Omental fat pad (tissue), 4 donors: ENCODE results near the gene TANGO2. TPM values are rescaled to one million over a fixed set of nuclear protein-coding genes. Genes with fewer than 3 reads are reported as not detected.

Experiments
- ATAC-seq: fragments of 150-250 bp; one replicate; pipeline ENCODE4 v1.9.1; 2016; ENCODE audit warnings: mild to moderate bottlenecking, moderate library complexity; ENCODE audit not compliant: low FRiP score
- DNase-seq: peaks from one replicate; pipeline ENCODE4 v3.0.0-alpha.2; 2019; ENCODE audit warnings: low spot score
- CTCF ChIP-seq, 3 donors: fragments of 450-650 bp; IDR thresholded peaks; one replicate each; pipeline ENCODE4 v1.5.1; 2016 to 2017; ENCODE audit warnings: antibody characterized with exemption in 3 of 3, mild to moderate bottlenecking in 3 of 3, moderate library complexity in 2 of 3
- total RNA-seq, 4 donors: library from RNA; depleted of rRNA; stranded (reverse); fragments of >200 nt; gene quantifications; one replicate each; pipeline ENCODE4 v1.1.0, GENCODE V29; 2016

The TANGO2 gene
- total RNA-seq, 4 donors from 2014 or later = 35.3 to 48.4 (median 37.9) TPM

- no peak for ATAC-seq
- TF ChIP-seq CTCF (IDR thresholded peaks at IDR 0.05) = no peak
- DNase-seq = no peak
Observed at GRCh38 chr22:20015187-20015625, 5.7 kb upstream of the TANGO2 start.

GRCh38 chr22:20015971-20016733 lies 4.8 kb upstream of the TANGO2 start:
- DNase-seq = no peak
- ATAC-seq = peak; percentile 21
- no peak for TF ChIP-seq CTCF (IDR thresholded peaks at IDR 0.05)

GRCh38 chr22:20016734-20017621 lies 3.9 kb upstream of the TANGO2 start, which contains the start of gene ARVCF:
Gene ARVCF (minus strand): TSS chr22:20016823. CDS start chr22:19990794, 26,029 bp downstream.
- ATAC-seq (peak; percentile 70), DNase-seq (peak; percentile 76)
- TF ChIP-seq CTCF (IDR thresholded peaks at IDR 0.05) = no peak

- no peak for TF ChIP-seq CTCF (IDR thresholded peaks at IDR 0.05)
- DNase-seq (no peak), ATAC-seq (no peak)
Observed at GRCh38 chr22:20017622-20017958, 3.3 kb upstream of the TANGO2 start.

GRCh38 chr22:20018001-20018400 lies 2.9 kb upstream of the TANGO2 start:
- ATAC-seq (no peak), DNase-seq (no peak)
- TF ChIP-seq CTCF (IDR thresholded peaks at IDR 0.05) = no peak

- DNase-seq (no peak), ATAC-seq (no peak)
- no peak for TF ChIP-seq CTCF (IDR thresholded peaks at IDR 0.05)
Observed at GRCh38 chr22:20019661-20020532, 1.0 kb upstream of the TANGO2 start.
